Glomerular visceral epithelial cell (primary cell): ENCODE results near the gene KIF1A.

Experiments
- DNase-seq: peaks from one replicate; pipeline ENCODE4 v3.0.0-alpha.2; 2016; ENCODE audit errors: extremely low spot score

Gene KIF1A, protein sequence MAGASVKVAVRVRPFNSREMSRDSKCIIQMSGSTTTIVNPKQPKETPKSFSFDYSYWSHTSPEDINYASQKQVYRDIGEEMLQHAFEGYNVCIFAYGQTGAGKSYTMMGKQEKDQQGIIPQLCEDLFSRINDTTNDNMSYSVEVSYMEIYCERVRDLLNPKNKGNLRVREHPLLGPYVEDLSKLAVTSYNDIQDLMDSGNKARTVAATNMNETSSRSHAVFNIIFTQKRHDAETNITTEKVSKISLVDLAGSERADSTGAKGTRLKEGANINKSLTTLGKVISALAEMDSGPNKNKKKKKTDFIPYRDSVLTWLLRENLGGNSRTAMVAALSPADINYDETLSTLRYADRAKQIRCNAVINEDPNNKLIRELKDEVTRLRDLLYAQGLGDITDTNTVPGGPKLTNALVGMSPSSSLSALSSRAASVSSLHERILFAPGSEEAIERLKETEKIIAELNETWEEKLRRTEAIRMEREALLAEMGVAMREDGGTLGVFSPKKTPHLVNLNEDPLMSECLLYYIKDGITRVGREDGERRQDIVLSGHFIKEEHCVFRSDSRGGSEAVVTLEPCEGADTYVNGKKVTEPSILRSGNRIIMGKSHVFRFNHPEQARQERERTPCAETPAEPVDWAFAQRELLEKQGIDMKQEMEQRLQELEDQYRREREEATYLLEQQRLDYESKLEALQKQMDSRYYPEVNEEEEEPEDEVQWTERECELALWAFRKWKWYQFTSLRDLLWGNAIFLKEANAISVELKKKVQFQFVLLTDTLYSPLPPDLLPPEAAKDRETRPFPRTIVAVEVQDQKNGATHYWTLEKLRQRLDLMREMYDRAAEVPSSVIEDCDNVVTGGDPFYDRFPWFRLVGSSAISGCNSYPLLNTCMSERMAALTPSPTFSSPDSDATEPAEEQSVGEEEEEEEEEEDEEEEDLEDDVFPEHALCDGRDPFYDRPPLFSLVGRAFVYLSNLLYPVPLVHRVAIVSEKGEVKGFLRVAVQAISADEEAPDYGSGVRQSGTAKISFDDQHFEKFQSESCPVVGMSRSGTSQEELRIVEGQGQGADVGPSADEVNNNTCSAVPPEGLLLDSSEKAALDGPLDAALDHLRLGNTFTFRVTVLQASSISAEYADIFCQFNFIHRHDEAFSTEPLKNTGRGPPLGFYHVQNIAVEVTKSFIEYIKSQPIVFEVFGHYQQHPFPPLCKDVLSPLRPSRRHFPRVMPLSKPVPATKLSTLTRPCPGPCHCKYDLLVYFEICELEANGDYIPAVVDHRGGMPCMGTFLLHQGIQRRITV (N-terminal part only)

DNA sequence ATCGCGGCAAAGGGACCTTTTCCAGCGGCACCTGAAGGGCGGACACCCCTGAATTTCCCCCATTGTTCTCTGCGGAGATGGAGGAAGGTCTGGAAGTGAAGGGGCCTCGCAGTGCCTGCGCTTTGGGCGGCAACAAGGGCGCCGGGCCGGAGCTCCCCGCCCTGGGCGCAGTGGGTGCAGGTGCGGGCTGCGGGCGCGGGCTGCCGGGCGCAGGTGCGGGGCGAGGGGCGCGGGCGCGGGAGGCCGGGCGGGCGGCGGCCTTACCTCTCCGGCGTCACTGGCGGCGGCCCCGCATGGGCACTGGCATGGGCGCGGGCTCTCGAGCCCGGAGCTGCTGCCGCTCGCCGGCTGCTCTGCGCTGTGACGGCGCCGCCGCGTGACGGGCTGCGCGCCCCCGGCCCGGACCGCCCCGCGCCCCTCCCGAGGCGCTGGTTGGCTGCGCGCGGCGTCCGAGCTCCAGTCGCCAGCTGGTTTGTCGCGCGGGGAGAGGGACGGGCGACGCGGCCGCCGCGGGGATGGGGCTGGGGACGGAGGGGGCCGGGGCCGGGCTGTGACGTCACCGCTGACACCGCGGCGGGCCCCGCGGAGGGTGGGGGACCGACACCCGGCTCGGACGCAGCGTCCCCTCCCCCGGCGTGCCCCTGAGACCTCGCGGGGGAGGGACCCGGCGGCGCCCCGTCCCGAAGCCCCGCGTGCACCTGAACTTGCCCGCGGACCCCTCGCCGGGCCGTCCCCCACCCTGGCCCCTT lies at the start of gene KIF1A:
KIF1A (minus strand) TSS at position 362 of the 749 bp plus-strand sequence. CDS start 22,467 bp downstream, outside the sequence.
- DNase-seq, result no peak

DNA sequence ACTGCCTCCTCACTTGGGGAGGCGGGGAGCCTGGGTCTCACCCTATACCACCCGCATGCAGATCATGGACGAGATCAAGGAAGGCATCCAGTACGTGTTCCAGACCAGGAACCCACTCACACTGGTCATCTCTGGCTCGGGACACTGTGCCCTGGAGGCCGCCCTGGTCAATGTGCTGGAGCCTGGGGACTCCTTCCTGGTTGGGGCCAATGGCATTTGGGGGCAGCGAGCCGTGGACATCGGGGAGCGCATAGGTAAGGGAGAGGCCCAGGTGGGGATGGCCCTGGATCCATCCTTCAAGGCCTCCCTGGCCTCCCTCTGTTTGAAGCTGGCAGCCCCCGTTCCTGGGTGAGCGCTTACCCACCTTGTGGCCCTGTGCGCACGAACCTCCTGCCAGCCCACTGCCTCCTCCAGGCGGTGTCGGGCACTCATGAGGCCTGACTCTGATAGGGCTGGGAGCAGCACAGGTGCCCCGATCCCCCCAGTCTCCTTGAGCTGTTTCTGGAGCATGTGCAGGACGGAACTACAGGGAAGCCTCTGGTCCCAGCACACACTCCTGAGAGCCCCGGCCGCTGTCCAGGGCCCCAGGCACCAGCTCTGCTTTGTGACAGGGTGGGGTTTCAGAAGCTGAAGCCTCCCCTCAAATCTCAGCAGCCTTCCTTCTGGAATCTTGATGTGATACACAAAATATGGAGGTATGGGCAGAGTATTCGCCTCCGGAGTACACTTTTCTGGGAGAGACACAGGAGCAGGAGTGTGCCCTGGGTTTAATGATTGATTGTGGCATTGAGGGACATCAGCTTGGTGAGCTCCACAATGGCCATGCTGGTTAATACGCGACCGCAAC lies 49.3 kb upstream of the KIF1A start:
- DNase-seq, result no peak

DNA sequence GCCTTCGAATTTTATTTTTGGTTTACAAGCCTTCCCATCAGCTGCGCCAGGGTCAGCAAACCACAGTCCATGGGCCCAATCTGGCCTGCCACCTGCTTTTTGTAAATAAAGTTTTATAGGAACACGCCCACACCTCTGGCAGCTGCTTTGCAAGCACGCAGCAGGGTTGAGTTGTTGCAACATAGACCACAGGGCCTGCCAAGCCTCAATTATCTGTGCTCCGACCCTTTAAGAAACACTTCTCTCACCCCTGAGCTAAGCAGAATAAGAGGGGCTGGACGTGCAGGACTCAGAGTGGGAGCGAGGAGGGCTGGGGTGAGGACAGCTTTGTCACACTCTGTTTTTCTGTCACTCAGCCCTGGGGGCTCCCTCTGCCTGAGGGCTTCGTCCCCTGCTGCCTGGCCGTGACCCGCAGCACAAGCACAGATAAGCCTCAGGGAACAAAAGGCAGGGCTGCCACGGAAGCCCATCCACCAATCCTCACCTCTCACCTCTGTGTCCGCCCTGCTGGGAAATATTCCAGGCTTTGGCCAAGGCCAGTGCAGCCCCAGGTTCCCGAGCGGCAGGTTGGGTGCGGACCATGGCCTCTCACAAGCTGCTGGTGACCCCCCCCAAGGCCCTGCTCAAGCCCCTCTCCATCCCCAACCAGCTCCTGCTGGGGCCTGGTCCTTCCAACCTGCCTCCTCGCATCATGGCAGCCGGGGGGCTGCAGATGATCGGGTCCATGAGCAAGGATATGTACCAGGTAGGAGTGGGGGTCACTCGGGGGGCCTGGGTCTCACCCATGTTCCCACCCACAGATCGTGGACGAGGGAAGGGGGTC lies 48.5 kb upstream of the KIF1A start, which contains the start of gene AGXT:
AGXT (plus strand) TSS at position 539 of the 823 bp plus-strand sequence; CDS start at position 581, 42 bp downstream.
- DNase-seq, result no peak

DNA sequence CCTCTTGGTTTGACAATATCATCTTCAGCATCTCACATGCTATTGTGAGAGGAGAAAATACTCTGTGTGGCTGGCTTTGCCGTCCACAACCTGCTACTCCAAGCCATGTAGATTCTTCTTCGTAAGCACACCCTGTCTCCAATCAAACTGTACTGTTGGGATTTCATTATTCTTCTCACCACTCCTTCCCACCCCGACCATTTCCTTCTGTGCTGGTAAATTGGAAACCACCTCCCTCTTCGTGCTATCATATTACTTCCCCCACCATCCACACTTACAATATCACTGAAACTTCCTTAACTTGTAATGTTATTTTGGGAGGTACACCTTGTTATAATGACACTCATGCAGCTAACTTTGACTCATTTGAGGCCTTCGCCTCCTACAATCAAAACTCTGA lies 45.4 kb upstream of the KIF1A start:
- DNase-seq, result no peak

DNA sequence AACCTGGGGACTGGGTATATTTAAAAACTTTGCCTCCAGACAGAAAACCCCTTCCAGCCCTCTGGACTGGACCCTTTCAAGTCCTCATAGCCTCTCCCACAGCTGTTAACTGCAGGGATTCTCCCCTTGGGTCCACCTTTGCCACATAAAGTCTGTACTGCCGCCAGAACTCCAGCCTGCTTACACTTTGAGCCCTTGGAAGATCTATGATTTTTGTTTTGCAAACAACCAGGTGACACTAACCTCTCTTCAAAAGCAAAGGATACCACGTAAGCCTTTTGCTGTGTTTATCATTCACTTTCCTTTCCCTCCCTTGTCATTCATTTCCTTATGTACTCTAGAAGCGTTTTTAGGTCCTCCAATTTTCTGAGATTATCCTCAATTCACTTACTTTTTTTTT lies 44.5 kb upstream of the KIF1A start:
- no peak for DNase-seq

DNA sequence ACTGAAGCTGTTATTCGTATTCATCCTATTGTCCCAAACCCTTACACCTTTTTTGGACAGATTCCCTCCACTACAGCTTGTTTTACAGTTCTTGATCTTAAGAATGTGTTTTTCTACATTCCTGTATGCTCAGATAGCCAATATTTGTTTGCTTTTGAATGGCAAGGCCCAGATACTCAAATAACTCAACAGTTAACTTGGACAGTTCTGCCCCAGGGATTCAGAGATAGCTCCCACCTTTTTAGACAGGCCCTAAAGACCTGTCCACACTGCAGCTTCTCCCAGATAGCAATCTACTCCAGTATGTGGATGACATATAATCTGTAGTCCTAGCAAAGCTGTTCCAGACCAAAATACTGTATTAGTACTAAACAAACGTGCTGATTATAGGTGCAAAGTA lies 41.5 kb upstream of the KIF1A start:
- DNase-seq, result no peak

DNA sequence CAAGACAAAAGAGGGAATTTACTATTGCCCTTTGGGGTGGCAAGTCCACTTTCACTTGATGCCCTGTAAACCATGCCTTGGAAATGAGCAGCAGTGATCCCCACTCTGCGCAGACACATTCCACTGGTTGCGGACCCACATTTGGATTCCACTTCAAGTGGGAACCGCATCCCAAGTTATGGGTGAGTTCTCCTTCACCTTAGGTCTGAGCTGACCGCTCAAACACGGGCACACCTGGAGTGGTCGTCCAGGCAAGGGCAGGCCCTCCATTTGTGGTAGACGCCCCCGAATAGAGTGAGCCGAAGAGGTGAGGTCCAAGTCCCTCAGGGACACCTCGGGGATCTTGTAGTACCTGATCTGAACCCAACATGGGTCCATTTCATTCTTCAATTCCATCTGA lies 38.9 kb upstream of the KIF1A start:
- DNase-seq, result no peak

DNA sequence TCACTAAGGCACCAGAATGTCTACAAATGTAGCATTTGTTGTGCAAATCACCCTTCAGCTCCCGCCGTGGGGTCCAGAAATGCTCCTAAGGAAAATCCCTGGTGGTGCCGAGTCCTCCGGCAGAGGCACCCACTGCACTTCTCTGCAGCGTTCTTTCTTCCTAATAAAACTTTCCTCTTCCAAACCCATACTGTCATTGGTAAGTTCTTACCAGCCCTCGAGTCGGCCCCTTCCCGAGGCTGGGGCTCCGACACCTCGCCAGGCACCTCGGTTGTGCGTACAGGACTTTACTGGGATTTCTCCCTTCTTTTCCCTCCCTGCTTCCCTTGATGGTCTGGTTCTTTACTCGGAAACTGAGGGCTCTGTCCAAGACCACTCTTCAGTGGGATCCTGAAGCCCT lies 38.3 kb upstream of the KIF1A start:
- no peak for DNase-seq

DNA sequence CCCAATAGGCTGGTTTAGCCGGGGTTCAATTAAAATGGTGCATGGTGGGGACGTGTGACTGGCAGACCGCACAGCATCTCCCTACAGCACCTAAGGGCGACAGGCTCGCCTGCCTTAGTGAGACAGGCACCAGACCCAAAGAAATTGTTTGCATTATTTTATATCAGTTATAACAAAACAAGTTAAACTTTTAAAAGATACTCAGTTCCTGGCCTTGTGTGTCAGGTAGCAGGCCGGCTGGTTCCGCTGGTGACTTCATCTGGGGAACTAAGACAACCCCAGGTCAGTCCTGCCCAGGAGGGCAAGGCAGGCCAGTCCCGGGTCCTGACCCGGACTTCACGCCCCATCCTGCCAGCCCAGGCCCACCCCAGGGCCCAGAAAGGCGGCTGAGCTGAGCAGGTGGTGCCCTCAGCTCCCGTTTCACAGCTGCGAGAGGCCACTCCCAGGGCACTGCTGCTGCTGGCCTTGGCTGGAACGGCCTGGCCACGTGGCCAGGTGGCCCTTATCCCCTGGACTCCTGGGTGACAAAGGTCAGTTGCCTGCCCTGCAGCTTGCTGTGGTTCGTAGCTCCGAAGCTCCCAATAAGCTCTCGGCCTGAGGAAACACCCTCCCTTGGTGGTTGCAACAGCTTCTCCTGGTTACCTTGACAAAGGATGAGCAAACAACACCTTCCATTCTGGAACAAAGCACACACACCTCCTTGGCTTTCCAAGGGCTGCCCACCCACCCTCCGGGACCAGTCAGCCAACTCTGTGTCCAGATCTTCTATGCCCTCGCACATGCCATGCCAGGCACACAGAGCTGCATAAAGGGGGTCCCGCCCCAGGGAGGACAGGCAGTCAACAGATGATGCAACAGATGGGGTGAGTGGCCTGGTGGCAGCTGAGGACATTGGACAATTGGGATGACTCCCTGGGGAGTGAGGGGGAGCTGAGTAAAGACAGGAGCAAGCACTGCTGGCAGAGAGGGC lies 37.3 kb upstream of the KIF1A start:
- no peak for DNase-seq

DNA sequence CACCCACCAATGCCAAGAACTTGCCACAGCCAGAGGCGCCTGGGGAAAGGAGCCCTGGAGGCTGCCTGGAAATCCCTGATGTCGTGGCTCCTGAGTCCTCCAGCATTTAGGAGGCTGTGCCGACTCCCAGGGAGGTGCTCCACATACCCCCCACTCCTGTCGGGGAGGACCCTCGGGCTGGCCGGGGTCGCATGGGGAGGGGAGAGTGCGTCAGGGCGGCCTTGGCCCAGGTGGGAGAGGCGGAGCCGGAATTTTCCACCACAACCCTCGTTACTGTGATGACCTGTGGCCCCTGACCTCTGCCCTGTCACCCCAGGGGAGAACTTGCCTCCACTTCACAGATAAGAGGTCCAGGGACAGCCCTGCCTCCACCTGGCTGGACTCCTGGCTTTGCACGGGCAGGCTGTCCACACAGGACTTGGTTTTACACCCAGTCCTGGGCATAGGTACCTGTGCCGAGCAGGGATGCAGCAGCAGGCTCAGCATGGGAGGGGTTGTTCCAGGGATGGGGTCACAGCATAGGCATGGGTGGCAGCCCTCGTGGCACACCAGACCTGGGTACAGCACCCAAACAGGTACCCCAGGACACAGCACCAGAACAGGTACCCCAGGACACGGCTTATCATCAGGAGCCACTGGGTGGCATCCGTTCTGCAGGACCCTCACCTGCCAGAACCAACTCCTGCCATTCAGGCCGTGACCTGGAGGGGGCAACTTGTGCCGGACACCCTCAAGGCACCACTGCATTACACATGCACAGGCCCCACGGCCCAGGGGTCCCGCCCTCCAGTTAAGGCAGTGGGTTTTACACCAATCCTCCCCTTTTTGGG lies 36.3 kb upstream of the KIF1A start:
- no peak for DNase-seq

DNA sequence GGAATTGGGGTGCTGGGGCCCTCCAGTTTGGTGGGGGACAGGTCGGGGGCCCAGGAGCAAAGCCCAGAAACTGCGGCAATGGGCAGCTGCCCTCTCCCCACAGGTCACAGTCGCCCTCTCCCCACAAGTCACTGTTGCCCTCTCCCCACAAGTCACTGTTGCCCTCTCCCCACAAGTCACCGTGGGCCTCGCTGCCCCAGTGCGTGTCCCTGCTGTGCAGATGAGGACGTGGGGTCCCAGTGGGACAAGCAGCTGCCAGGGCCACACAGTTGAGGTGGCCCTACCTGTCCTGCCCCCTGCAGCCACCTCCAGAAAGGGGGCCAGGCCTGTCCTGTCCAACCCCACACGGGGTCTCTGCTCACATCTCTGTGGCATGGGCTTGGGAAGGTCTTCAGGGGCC lies 35.7 kb upstream of the KIF1A start:
- no peak for DNase-seq

DNA sequence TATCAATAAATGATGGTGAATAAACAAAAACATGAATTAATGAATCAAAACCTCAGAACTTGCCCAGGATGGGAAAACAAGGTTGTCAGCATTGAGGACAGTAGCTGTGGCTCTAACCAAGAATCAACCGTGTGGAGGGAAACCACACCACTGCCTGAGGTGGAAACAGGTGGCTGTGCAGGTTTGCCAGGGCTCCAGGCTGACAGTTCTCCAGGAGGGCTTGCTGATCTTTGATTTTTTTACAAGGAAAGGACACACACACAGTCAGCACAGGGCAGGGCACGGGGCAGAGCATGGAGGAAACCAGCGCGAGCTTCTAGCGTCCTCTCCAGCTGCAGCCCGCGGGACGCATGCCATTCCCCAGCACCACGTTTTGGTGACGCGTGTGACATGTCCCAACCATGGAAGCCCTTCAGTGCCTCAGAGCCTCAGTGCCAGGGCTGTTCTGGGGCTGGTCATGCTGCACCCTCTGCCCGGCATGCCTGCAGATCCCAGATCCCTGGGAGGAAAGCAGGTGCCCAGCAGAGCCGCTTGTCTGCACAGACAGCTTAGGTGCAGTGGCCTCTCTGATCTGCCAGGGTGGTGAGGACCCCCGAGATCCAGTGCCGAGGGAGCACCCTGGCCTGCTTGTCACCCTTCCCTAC lies 32.8 kb upstream of the KIF1A start:
- no peak for DNase-seq

DNA sequence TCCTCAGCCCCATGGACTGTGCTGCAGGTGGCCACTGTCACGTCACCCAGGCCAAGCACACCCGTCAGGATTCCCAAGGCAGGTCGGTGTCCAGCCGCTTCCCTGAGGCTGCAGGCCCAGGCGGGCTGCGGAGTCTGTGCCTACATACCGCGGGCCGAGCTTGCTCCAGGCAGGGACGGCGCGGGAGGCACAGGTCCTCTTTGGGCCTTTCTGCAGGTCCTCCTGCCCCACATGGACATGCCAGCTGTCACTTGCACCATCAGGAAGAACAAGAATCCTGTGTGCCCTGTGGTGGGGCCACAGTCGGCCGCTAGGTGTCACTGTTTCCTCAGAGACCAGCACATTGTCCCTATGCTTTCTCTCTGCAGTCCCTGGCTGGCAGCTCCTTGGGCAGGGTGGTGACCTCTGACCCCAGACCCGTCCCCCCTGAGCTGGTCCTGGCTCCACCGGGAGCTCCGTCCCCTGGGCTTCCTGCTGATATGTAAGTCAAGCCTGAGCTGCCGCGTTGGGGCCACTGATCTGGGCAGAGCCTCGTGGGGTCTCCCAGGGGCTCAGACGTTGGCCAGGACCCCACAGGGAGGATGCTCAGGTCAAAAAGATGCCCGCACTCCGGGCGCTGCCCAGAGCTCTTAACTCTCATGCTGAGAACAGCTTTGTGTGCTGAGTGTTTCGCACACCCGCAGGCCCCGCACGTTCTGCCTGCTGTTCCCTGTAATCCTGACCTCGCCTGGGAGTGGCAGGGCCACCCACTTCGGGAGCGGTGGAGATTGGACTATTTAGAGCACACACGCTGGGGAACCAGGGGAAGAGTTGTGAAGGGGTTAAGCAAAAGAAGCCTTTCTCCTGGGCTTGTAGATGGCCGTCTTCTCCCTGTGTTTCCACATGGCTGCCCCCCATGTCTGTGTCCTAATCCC lies 31.3 kb upstream of the KIF1A start:
- peak; percentile 74 for DNase-seq

DNA sequence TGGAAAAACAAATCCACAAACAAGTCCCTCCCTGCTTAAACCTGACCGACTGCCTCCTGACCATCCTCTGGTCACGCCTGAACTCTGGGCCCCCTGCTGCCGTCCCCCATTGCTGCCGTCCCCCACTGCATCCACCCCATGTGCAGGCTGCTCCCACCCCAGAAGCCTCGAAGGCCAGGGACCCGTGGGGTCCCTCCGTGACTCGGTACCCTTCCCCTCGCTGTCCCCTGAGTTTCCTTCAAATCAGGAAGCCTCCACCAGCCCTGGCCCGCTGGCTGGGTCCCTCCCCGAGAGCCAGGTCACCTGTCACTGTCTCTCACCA lies 30.7 kb upstream of the KIF1A start:
- no peak for DNase-seq

DNA sequence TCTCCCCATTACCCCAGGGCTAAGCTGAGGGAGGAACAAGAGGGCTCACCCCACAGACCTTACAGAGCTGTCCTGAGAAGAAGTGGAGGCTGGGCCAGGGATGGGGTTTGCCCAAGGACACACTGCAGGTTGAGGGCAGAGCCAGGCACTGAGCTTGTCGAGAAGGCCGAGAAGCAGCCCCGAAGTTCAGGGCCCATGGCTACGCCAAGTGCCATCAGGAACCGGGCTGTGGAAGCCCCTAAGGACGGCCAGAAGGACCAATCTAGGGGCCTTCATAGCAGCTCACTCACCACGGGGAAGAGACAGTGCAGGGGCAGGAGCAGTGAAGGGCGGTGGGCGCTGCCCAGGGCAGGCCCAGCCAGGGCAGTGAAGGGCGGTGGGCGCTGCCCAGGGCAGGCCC lies 30.0 kb upstream of the KIF1A start:
- DNase-seq, result no peak
